Right lobe of liver (tissue), 4 donors: Measurements from ENCODE around the gene B3GAT1.

ENCODE experiments used
- POLR2A ChIP-seq: fragments of 450-650 bp; IDR thresholded peaks from one replicate; pipeline ENCODE4 v1.6.1; 2017; ENCODE audit warnings: antibody characterized with exemption, mild to moderate bottlenecking
- TF ChIP-seq, protein P1 (sequence below), 4 donors: fragments of 200-600 bp in 3 of 4; fragments of 450-650 bp in 1 of 4; IDR thresholded peaks; one replicate each; pipeline versions ENCODE4 v1.5.1 to v1.8.0; 2016 to 2022; ENCODE audit warnings: antibody characterized with exemption in 4 of 4, mild to moderate bottlenecking in 2 of 4
- donor health status: DM: no; HTN: no; CAD: no.
- donor health status: DM: no; HTN: no; CAD: no.
- donor health status: DM: no; HTN: yes; CAD: no.

DNA sequence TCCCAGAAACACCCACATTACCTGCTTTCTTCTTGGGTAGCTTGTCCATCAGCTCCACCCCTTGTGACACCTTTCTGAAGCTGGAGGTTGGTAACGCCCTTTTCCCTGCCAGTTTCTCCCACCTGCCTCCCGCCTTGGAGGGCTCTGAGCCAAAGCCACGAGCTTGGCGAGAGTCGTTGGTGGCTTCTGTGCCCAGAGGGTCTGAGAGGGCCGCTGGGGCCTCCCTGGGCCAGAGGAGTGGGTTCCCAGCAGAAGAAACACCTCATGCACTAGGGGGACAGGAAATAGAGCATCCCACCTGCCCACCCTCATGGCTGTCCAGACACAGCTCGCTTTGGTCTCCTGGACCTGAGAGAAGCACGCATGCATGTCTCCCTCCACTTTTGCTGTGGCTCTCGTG is 37.9 kb downstream of the B3GAT1 start:
- no peak for TF ChIP-seq POLR2A
- TF ChIP-seq, protein P1, sequence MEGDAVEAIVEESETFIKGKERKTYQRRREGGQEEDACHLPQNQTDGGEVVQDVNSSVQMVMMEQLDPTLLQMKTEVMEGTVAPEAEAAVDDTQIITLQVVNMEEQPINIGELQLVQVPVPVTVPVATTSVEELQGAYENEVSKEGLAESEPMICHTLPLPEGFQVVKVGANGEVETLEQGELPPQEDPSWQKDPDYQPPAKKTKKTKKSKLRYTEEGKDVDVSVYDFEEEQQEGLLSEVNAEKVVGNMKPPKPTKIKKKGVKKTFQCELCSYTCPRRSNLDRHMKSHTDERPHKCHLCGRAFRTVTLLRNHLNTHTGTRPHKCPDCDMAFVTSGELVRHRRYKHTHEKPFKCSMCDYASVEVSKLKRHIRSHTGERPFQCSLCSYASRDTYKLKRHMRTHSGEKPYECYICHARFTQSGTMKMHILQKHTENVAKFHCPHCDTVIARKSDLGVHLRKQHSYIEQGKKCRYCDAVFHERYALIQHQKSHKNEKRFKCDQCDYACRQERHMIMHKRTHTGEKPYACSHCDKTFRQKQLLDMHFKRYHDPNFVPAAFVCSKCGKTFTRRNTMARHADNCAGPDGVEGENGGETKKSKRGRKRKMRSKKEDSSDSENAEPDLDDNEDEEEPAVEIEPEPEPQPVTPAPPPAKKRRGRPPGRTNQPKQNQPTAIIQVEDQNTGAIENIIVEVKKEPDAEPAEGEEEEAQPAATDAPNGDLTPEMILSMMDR (IDR thresholded peaks at IDR 0.05) = no peak
